SHP77 treated with DMSO at 0.1 percent for 48 hours (cell line): ENCODE measurements around the gene ELAVL4.

ENCODE experiments used
- DNase-seq: peaks from one replicate; lab custom pipeline; 2025; lab: John Stamatoyannopoulos, UW

The ELAVL4 gene

DNA sequence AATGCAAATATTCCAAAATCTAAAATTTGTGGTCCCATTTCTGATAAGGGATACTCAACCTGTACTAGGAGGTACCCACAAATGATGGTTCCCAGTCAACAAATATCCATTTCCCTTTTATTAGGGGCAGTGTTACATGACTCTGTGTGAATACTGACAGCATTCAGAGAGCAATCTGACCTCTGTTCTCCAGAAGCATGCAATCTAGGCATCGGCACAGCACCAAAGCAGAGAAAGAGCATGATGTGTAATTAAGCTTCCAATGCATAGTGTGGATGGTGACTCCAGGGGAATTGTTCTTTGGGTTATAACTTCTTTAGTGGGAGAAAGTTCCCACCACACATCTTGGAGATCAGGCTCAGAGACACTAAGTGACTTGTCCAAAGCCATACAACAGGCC is 71.6 kb downstream of the ELAVL4 start:
- no peak for DNase-seq

DNA sequence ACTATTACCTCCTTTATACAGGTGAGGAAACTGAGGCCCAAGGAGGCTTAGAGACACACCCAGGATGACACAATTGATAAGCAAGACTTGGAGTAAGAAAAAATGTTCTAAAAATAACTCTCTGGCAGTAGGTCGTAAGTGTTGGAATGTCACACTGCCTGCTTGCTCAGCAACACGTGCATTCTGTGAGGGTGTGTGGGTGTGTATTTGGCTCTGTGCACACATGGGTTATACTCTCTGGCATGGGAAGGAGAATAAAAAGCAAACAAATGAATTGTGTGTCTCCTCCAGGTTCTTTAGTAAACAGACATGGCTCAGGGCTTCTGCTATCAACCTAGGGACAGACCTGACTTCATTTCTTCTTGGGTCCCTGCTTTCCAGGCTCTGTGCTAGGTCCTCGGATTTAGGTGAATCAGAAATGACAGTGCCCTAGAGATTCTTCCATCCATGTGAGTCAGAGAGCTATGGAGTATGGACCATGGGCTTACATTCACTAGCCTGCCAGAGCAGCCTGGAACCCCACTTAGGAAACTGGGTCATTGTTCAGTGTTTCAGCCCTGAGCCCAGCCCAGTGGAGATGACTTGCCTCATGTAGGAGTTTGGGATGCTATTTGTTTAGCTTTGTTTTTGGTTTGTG is 72.4 kb downstream of the ELAVL4 start:
- no peak for DNase-seq

DNA sequence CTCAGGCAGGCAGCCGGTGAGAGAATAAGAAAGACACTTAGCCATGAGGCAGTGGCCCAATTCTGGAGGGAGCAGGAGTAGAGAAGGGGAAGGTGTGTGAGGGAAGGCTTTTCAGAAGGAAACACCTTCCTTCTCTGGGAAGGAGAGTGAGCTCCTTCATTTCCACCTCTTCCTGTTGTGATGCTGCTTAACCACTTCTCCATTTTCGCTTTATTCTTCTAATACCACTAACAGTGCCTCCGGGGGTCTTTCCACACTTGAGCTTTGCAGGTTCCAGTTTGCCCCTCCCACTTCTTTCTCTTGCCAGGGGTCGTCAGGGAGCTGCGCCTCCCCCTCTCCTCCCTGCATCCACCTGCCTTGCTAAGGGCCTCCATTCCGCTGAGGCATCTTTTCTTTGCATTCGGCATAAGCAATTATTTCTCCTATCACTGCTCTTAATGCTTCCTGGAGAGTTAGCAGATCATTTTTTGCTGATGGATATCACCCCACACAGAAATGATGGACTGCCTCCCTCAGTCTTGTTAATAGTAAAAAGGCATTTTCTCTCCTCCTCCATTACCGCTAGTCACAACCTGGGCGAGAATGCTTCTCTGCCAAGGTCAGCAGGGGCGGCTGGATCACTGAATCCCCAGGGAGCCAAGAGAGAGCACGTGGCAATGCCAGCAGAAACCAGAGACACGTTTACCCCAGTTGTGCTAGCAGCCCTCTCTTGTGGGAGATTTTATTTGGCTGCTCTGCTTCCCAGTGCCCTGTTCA is 74.8 kb downstream of the ELAVL4 start:
- DNase-seq = no peak

DNA sequence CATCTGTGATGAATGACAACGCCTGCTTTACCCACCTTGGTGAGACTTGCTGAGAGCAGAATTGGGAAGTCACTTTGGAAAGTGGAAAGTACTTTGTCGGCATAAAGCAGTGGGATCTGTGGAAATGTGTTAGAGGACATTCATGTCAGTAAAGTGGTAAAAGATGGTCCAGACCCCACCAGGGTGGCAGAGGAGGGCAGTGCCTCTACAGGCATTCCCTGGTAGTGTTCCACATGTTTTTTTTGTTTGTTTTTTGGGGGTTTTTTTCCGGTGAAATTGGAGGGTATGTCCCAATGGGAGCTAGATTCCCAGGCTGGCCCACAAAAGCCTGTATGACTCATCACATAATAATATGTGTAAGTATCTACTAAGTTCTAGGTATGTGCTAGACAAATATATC is 80.6 kb downstream of the ELAVL4 start:
- DNase-seq = no peak

DNA sequence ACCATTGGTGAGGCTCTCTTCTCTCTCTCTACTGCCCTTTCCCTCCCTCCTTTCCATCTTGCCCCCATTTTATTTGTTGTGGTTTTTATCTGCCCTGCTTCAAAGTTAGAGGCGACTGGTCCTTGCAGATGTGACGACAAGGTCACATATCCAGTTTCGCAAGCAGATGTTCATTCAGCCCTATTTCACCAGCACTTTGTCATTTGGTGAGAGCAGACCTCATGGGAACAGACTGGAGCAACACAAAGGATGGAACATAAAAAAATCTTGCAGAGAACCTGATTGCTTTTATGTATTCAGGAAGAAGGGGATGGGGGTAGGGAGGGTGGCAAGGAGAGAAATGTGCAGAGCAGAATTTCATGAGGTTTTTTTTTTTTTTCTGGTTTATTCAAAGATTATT is 84.3 kb downstream of the ELAVL4 start:
- no peak for DNase-seq

DNA sequence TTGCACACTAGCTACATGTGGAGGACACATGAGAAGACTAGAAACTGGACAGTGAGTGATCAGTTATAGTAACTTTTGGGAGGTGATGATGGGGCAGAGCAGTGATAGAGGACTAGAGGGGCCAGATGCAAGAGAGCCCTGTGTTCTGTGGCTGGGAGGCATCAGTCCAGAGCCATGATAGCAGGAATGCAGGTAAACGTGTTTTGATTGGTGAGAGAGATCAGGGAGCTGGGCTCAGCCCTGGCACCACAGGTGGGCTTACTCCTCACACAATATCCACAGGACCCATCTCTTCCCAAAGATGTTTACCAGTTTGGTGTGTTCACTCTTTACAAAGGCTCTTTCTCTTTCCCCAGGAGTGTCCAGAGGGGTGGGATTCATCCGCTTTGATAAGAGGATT is 86.5 kb downstream of the ELAVL4 start:
- DNase-seq = no peak

DNA sequence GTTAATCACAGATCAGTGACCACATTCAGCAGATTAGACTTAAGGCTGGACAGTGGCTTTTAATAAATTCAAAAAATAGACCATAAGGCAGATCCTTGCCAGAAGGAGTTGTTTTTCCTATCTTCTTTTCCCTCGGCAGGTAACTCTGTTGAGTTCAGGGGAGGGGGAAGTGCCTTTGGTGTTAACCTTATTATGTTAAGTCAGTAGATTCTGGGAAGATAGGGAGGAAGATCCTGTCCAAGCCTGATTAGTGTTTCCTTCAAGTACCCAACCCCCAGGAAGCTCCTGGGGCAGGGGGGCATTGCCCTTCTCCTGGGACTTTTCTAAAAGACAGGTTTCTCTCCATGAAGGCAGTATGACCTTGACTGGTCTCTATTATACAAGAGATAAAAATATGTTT is 87.4 kb downstream of the ELAVL4 start:
- no peak for DNase-seq

DNA sequence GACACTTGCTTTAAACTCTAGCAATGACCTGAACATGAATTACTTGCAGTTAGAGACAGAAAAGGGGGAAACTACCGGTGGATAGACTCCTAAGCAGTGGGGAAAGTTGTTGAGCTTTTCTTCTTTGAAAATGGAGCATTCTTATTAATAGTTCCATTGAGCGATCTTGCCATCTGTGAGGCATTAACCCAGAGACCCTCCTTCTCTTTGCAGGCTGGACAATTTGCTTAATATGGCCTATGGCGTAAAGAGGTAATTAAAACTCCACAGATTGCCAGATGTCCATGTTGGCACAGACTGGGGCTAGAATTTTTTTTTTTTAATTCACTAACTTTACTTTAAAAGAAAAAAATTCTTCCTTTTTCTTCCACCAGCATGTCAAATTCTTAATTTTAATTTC is 88.5 kb downstream of the ELAVL4 start:
- no peak for DNase-seq

DNA sequence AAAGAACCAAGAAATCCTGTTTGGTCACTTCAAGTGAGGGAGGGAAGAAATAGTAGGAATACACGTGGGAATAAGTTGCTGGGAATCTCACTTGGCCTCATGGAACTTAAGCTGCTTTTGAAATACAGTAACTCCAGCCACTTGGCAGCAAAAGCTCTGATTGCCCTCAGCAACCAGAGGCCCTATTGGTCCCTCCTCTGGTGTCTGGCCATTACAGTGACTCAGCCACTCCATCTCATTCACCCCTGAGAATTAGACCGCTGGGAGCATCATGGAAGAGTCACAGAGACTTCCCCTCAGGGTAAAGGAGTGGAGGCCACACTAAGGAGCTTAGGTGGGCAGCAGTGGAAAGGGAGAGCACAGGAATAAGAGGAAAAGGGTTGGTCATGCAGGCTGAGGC is 99.6 kb downstream of the ELAVL4 start:
- no peak for DNase-seq

DNA sequence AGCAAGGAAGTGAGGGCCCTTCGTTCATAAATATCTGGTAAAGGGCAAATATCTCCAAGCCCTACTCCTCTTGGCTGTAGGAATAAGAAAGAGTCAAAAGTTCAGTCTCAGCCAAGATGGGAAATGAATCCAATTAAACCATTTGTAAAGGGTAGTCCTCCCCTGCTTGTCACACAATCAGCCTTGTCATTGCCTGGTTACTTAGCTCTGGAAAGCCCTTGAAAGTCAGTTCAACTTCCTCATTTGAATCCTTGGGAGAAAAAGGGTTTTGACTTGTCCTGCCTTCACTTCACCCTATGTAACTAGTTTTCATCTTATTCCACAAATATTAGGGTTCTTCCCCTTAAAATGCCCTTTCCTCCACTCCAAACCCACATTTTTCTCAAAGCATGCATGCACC is 100.0 kb downstream of the ELAVL4 start:
- DNase-seq = no peak

DNA sequence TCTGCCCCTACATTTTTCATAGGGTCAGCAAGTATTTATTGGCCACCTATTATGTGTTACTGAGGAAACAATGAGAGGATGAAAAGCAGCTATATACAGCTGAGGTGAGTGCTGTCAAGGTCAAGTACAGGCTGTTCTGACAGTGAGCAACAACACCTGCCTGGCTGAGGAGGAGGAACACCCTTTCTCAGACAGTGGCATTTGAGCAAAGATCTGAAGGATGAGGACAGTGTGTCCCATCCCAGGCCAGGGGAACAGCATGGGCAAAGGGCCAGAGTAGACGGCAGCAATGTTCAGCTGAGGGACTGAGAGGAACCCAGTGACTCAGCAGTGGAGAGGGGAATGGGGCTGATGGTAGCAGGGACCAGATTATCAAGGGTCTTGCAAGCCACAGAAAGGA is 101.0 kb downstream of the ELAVL4 start:
- no peak for DNase-seq

DNA sequence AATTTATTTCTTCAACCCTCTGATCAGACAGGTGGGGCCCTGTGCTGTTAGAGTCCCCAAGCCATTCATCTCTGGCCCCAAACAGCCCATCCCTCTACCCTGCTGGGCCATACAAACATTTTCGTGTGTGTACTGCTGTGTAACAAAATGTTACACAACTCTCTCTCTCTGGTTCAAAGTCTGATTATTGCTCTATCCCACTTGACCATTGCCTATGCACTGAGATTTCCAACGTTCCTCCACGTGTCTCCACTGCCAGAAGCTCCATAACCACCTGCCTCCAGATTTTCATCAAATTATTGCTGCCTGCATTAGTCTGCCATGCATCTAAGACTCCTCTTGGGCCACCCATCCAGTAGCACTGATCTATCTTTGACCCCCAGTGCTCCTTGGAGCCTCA is 104.8 kb downstream of the ELAVL4 start:
- no peak for DNase-seq

DNA sequence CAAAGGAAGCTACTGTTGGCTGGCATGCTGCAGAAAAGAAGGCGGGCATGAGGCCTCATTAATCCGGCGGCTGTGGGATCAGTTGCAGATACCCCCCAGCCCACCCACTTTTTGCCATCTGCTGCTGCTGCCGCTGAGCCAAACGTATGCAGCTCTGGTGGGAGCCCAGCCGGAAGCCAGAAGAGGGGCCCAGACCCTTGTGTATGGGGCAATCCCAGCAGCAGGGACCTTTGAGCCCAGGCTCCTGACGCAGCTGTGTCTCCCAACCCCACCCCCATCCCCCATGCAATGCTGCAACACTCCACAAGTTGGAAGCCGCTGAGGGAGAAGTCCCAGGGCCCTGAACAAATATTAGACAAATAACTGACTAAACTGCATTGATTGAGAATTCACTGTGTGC is 106.0 kb downstream of the ELAVL4 start:
- DNase-seq = no peak

DNA sequence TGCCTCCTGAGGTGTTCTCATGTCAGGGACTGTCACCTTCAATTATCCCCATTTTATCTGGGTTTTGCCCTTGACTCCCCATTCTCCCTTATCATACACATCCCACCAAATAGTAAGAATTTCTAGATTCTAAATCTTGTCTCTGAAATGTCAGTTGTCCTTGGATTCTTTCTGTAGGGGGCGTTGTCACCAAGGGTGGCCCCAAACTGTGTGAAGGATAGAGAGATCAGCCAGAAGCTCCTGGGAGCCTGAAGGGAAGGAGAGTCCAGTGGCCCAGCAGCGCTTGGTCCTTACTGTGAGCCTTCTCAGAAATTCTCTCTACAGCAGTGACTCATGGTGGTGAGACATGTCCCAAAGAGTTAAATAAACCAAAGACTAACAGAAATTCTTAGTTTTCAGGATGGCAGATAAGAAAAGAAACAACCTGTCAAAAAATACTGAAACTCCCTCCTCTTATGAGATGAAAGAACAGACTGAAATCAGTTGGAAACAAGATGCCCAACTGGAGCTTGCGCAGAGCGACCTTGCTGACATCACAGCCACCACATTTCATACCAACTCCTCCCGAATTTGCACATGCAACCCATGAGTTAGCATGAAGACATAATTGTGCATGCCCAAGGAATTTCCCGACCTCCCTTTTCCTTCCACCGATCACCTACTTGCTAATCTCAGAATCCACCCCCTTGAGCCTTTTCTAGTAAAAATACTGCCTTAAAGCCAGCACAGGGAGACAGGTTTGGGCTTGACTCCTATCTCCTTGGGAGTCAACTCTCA is 109.8 kb downstream of the ELAVL4 start:
- no peak for DNase-seq

DNA sequence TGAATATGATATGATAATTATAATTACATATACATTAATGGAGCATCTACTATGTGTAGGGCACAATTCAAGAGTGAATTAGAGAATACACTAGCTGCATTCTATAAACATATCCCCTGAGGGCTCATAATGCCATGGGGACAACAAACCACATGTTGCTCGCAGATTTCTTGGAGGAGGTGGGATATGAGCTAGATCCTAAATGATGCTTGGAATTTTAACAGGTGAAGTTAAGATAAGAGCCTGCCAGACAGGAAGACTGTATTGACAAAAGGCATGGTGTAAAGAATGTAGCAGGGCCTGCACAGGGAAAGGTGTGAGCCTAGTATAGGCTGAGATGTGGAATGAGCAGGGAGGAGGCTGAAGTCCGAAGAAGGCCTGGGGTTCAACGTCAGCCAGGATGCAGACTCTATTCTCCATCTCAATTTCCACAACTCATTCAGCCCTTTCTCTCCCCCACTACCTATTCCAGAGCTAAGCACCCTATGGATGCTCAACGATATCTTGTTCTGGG is 120.2 kb downstream of the ELAVL4 start:
- DNase-seq = no peak

DNA sequence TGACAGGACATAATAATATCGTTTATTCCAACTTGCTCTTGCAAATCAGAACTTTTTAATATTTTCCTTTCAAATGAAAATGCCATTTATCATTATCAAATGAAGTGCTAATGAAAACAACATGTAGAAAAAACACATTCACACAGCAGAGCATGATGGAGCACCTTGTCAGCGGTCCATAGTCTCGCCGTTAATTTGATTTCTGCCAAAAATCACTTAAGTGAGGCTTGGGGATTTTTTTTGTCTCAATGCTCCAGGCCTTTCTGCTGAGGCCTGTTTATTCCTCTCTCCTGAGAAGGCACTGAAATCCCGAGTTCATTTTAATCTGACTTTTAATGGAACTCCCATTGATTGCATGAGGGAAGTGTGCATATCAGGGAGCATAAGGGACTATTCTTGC is 122.5 kb downstream of the ELAVL4 start:
- no peak for DNase-seq

DNA sequence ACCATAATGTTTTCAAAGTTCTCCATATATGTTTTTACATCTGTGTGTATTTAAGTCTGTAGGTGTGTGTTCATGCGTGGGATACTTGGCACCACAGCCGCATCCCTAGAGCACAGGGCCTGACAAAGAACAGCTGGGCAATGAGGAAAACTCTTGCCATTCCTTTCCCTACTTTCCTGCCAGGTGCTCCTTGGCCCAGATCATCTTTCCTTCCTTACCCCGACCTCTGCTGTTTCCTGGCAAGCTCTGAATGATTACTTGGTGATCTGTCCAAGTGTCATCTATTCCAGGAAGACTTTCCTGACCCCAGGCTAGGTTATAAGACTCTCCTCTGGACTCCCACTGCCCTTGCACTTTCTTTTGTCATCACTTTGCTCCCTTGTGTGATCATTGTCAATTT is 123.6 kb downstream of the ELAVL4 start:
- no peak for DNase-seq

DNA sequence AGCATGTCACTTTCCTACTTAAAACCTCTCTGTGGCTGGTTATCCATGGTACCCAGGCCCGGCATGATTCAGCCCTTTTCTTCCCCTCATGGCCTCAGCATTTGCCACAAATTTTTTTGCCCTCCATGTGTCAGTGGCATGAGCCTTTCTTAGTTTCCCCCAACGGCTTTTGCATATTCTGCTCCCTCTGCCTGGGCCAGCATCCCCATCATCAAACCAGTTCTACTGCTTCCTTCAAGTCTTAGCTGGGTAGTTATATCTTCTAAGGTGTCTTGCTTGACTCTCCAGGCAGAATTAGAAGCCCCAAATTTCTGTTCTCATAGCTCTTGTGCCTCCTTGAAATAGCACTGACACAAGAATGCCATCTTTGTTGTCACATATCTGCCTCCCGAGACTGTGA is 127.9 kb downstream of the ELAVL4 start:
- no peak for DNase-seq

DNA sequence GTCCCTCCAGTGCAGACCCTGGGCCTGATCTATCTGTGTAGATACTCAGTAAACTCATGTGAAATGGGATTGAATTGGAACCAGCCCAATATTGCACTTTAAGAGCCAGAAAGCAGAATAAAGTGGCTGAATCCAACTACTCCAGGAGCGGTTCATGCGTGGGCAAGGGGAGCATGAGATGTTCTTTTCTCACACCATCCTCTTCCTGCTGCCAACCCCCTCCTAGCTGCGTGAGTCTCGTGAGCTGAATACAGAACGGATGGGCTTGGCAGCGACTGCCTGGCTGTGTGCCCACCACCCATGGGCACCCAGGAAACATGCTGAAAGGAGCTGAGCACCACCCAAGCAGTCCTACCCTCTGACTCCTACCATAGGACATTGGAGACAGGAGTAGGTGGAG is 128.3 kb downstream of the ELAVL4 start:
- no peak for DNase-seq

DNA sequence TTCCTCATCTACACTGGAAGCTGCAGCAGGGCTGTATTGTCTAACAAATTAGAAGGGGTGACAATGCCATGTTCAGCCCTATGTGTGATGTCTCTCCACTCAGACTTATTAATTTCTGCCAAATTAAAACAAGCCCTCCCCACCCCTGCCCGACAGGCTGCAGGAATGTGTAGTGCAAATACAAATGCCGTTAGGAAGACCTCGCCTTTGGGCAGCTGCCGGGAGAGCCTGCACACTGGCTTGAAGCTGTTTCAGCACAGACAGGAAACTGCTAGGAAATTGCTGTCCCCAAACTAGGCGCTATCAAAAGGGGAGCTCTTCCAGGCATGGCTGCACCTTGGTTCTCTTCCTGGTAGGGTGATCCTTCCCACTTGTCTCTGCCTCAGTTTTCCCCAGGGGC is 135.2 kb downstream of the ELAVL4 start:
- no peak for DNase-seq

DNA sequence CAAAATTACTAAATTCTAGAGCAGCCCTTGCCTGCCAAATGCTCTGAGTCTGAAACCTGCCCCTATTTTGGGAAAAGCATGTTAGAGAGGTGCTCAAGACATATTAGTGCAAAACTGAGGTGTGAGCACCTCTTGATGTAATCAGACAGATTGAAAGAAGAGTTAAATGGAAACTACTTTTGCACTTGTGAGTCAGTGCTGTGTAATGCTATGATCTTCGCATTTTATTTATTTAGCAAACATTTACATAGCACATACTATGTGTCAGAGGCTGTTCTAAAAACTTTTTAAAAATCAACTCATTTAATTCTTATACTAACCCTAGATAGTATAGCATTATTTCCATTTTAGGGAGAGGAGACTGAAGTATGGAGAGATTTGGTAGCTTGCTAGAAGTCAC is 138.1 kb downstream of the ELAVL4 start:
- no peak for DNase-seq

DNA sequence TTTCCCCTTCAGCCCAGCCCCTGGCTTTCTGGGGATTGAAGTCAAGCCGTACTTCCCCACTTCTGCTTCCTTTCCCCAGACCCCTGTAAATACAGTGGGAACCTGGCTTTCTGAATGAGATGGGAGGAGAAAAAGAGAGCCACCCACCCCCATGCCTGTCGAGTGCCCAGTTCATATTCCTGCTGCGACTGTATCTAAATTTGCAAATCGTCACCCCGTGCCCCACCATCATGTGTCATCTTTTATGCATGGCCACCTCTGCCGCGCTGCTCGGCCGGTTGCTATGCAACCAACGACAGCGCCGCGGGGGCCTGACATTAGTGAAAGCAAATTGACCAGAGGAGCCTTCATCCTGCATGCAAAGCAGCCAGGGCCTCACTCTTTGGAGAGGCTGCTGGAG is 143.0 kb downstream of the ELAVL4 start:
- peak; percentile 49 for DNase-seq

DNA sequence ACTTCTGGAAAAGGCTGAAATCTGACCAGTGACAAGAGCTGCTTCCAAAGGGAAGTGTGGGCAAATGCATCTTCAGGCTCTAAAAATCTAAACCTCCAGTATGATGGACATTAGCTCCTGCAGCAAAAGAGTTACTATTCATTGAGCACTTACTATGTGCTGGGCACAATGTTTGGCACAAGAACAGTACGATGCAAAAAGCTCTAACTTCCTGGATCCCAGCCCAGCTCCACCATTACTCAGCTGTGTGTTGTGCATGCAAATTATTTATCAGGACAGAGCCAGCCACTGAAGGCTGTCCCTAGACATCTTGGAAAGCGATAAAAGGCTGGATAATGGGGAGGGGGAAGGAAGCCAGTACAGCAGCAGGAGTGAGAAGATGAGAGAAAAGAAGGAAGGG is 143.5 kb downstream of the ELAVL4 start:
- DNase-seq = no peak
